Ishikawa (cell line): ENCODE results near the gene DNAH3.

Source experiments
- MAX ChIP-seq: IDR thresholded peaks from 2 replicates; pipeline ENCODE4 v1.6.1; 2012
- TEAD4 ChIP-seq: IDR thresholded peaks from 2 replicates; pipeline ENCODE4 v1.6.1; 2012
- USF1 ChIP-seq: IDR thresholded peaks from 2 replicates; pipeline ENCODE4 v1.6.1; 2012

DNA sequence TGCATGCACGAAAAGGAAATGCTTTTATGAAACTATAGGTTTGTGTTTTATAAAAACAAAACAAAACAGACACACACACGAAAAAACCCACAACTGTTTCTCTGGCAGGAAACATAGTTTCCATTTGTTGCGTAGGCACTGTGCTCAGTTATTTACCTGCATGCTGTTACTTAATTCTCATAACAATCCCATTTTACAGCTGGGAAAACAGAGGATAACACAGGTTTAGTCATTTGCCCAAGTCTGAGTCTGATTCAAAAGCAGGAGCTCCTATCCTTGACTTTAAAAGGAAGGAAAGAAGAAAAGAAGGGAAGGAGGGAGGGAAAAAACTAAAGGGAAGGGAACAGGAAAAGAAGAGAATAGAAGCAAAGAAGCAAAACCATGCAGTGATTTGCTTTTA, 117.4 kb downstream of the DNAH3 start:
- no peak for TF ChIP-seq TEAD4
- no peak for TF ChIP-seq MAX
- TF ChIP-seq USF1, result no peak
